ENCODE results near the gene ENTPD7.
"Not testable (repeated sequence)": the region's sequence is repeated elsewhere in the genome, so short reads cannot be mapped to it uniquely, and the experiment has no call there.

ENTPD7 gene

GRCh38 chr10:99695761-99696160 is 36.5 kb downstream of the ENTPD7 start:
- DNase-seq: no peak

- DNase-seq: no peak
These were observed 39.3 kb downstream of the ENTPD7 start for GRCh38 chr10:99698504-99699080.

- DNase-seq: no peak
These were observed 41.3 kb downstream of the ENTPD7 start for GRCh38 chr10:99700649-99701048.

- no peak for DNase-seq
These were observed 49.2 kb downstream of the ENTPD7 start for GRCh38 chr10:99708428-99709012.

GRCh38 chr10:99709480-99710229 is 50.3 kb downstream of the ENTPD7 start:
- no peak for DNase-seq

- peak; percentile 4 for DNase-seq
These were observed 51.9 kb downstream of the ENTPD7 start for GRCh38 chr10:99711129-99711719.

- no peak for DNase-seq
These were observed 55.1 kb downstream of the ENTPD7 start for GRCh38 chr10:99714446-99714845.

GRCh38 chr10:99720387-99720786 is 61.1 kb downstream of the ENTPD7 start:
- no peak for DNase-seq

GRCh38 chr10:99730026-99730425 is 70.7 kb downstream of the ENTPD7 start:
- DNase-seq: no peak

- DNase-seq: no peak
These were observed 72.2 kb downstream of the ENTPD7 start for GRCh38 chr10:99731306-99732032.

- DNase-seq: peak; percentile 92
These were observed 72.9 kb downstream of the ENTPD7 start, which contains the start of the genes COX15 and CUTC for GRCh38 chr10:99732033-99732842. COX15 (minus strand) TSS chr10:99732127; CDS start chr10:99732049, 78 bp downstream. CUTC (plus strand) TSS chr10:99732234; CDS start chr10:99732349, 115 bp downstream.

GRCh38 chr10:99733366-99733765 is 74.1 kb downstream of the ENTPD7 start:
- DNase-seq: no peak

GRCh38 chr10:99734111-99734510 is 74.8 kb downstream of the ENTPD7 start:
- DNase-seq: not testable (repeated sequence)

- no peak for DNase-seq
These were observed 81.0 kb downstream of the ENTPD7 start for GRCh38 chr10:99740260-99740659.

- no peak for DNase-seq
These were observed 81.7 kb downstream of the ENTPD7 start for GRCh38 chr10:99740933-99741559.

- no peak for DNase-seq
These were observed 82.9 kb downstream of the ENTPD7 start for GRCh38 chr10:99742254-99742653.

GRCh38 chr10:99742701-99743100 is 83.4 kb downstream of the ENTPD7 start:
- no peak for DNase-seq

GRCh38 chr10:99743841-99744240 is 84.5 kb downstream of the ENTPD7 start:
- DNase-seq: no peak

- DNase-seq: not testable (repeated sequence)
These were observed 86.9 kb downstream of the ENTPD7 start for GRCh38 chr10:99746166-99746565.

- DNase-seq: no peak
These were observed 89.6 kb downstream of the ENTPD7 start for GRCh38 chr10:99748823-99749451.

GRCh38 chr10:99750641-99751040 is 91.3 kb downstream of the ENTPD7 start:
- no peak for DNase-seq
